ENCODE measurements around the gene CRKL. TPM values are rescaled to one million over a fixed set of nuclear protein-coding genes. Genes with fewer than 3 reads are reported as not detected.

The CRKL gene
- total and polyA plus RNA-seq, 2 of the 4 experiments (the other 2 are of a cell fraction), result 20.6 to 35.5 TPM

- peak; percentile 10; the same call in 1 of the 2 replicates for ATAC-seq (ENCODE audit: low read depth)
- CTCF ChIA-PET, result interaction anchor here (0.6 to 2.0 kb wide), 3 partner anchors 12 to 39 kb away, joined by 4 to 9 read pairs (median 7); partner anchors contain the start of gene CRKL
- H2AFZ ChIP-seq (replicated peaks; ENCODE audit: low read length, poor library complexity), result no peak overlapping the region
Measured at GRCh38 chr22:20904980-20905355, 12.2 kb upstream of the CRKL start.

More at GRCh38 chr22:20904980-20905355, 12.2 kb upstream of the CRKL start:
- Histone ChIP-seq H3K18ac (ENCODE audit: low read depth, low read length) (peak overlapping the region; percentile 67), H3K4ac (ENCODE audit: low read depth, low read length) (peak overlapping the region; percentile 35; the same call in 1 of the 2 replicates), H2AK9ac (replicated peaks; ENCODE audit: low read depth, low read length, poor library complexity) (no peak overlapping the region), H3K4me3 (ENCODE audit: insufficient read depth, low read depth, low read length) (no peak overlapping the region), H3K23ac (ENCODE audit: low read depth, low read length) (no peak overlapping the region), H2BK15ac (ENCODE audit: low read depth, low read length) (0 out of 3 replicates have a peak overlapping the region, but pooled peaks have one; percentile 23), H2BK5ac (ENCODE audit: low read depth, low read length, poor library complexity, severe bottlenecking) (peak overlapping the region; percentile 33), H3K9me3 (ENCODE audit: control insufficient read depth, insufficient read depth, low read length) (no peaks in the 10 kb centered on the region), H4K91ac (ENCODE audit: insufficient read depth, low read depth, low read length) (no peak overlapping the region; the same call in 1 of the 2 replicates), H3K9me1 (ENCODE audit: insufficient read depth, low read length) (0 out of 2 replicates have a peak, but pooled peaks cover 10% of the 10 kb centered on the region), H3K4me1 (ENCODE audit: control insufficient read depth, insufficient read depth, low read length) (peaks cover 10% of the 10 kb centered on the region), H4K5ac (ENCODE audit: low read depth, low read length) (0 out of 2 replicates have a peak overlapping the region, but pooled peaks have one; percentile 15), H2AK5ac (ENCODE audit: low read depth, low read length) (no peak overlapping the region), H3K36me3 (ENCODE audit: control insufficient read depth, insufficient read depth, low read length) (no peaks in the 10 kb centered on the region), H2BK120ac (ENCODE audit: low read depth, low read length) (peak overlapping the region; percentile 48; the same call in 1 of the 2 replicates), H4K8ac (ENCODE audit: low read depth in 2 of 2, low read length in 2 of 2) (peak overlapping the region in 1 of 2 experiments; percentile 13; a peak in 1 of 4 replicates), H3K4me2 (ENCODE audit: low read depth, low read length) (no peak overlapping the region; the same call in 1 of the 2 replicates), H2BK20ac (ENCODE audit: low read depth, low read length) (peak overlapping the region; percentile 24; the same call in 1 of the 2 replicates), H4K20me1 (ENCODE audit: insufficient read depth, low read length) (no peaks in the 10 kb centered on the region), H3K14ac (replicated peaks; ENCODE audit: low read depth, low read length) (no peak overlapping the region; the same call in 1 of the 2 replicates), H3K79me1 (ENCODE audit: low read depth in 1 of 2, low read length in 2 of 2) (0 out of 4 replicates have a peak, but pooled peaks cover 0 to 2% of the 10 kb centered on the region in 2 experiments), H3K9ac (ENCODE audit: low read depth, low read length) (no peak overlapping the region), H3K27ac (ENCODE audit: insufficient read depth, low read length) (peak overlapping the region; percentile 48; the same call in 1 of the 2 replicates), H3K56ac (ENCODE audit: extremely low read depth, insufficient read depth, low read length) (no peak overlapping the region), H3K27me3 (ENCODE audit: control insufficient read depth, insufficient read depth, low read length) (no peaks in the 10 kb centered on the region)
- BruUV-seq (replicated peaks), result no TSS peak
- DNase-seq, result no peak
- in situ Hi-C loops (cut with MboI; ENCODE audit: low sequenced_read_pairs), result no loop called here
- WGBS, 2 experiments (ENCODE audit: extremely low coverage in 2 of 2, insufficient read length in 1 of 2), result no CpG with 5 or more reads among the region's 3 CpGs
- dilution Hi-C loops (cut with HindIII; ENCODE audit: low sequenced_read_pairs, unreplicated experiment), result no loop called here
- intact Hi-C loops (cut with micrococcal nuclease), result no loop called here
- TF ChIP-seq MAFK (IDR thresholded peaks at IDR 0.05; ENCODE audit: low read depth, low read length), result no peak
- TF ChIP-seq RFX5 (IDR thresholded peaks at IDR 0.05; ENCODE audit: low read depth, low read length), result no peak
- TF ChIP-seq CEBPB (IDR thresholded peaks at IDR 0.05; ENCODE audit: low read depth, low read length), result no peak
- POLR2A ChIA-PET (ENCODE audit: unreplicated experiment), result no interaction called here

Measured in IMR-90 (cell line).